GM19463 (cell line): ENCODE measurements around the gene ENPP6.
"Not testable (repeated sequence)": the region's sequence is repeated elsewhere in the genome, so short reads cannot be mapped to it uniquely, and the experiment has no call there.

Source experiments
- ATAC-seq: cut with Tn5 transposase; IDR thresholded peaks from one replicate; pipeline ENCODE4 v1.9.1; 2021; ENCODE audit warnings: mild to moderate bottlenecking, moderate library complexity; ENCODE audit not compliant: unreplicated experiment

ENPP6 gene

DNA sequence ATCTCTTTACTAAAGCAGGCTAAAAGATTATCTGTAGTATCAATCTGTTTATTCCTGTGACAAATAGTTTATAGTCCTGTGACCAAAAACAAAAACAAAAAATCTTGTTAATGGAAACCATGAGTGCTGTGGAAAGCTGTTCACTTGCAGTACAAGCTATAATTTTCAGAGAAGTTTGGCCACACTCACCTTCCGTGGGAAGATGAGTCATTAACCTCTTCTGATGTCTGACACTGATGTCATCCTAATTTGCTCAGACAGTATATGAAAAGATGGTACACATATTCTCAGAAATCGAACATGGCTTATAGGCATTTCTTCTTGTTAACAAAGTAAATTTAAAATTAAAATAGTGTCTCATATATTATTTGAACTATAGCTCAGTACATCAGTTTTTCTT lies 19.9 kb upstream of the ENPP6 start:
- ATAC-seq, result peak; percentile 54

DNA sequence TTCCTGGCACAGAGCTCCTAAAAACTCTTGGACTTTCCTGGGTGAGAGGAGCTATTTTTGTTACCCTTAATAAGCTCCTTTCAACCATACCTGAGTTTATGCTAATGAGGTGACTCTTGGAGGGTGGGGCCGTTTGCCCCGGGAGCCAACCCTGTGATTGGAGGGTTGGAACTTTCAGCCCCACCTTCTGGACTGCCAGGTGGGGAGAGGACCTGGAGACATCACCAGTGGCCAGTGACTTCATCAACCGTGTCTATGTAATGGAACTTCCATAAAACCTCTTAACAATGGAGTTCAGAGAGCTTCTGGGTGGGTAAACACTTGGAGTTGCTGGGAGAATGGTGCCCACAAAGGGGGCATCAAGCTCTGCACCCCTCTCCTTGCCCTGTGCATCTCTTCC lies 17.9 kb upstream of the ENPP6 start:
- no peak for ATAC-seq

DNA sequence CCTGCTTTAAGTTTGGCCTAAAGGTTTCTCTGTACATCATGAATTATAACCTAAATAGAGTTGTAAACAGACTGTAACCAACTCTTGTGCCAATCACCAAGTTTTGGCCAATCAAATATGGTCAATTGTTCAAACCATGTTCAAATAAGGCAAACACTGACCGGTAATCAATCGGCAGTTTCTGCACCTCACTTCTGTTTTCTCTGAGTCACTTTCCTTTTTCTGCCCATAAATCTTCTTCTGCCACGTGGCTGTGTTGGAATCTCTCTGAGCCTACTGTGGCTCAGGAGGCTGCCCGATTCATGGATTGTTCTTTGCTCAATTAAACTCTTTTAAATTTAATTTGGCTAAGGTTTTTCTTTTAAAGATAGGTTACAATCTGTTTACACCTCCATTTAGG lies 16.5 kb upstream of the ENPP6 start:
- no peak for ATAC-seq

GRCh38 chr4:184232975-184233374 lies 15.3 kb upstream of the ENPP6 start:
- ATAC-seq, result no peak

GRCh38 chr4:184232202-184232601 lies 14.5 kb upstream of the ENPP6 start:
- ATAC-seq, result no peak

GRCh38 chr4:184231573-184231972 lies 13.9 kb upstream of the ENPP6 start:
- no peak for ATAC-seq

- ATAC-seq, result no peak
These were observed 10.5 kb upstream of the ENPP6 start for GRCh38 chr4:184228056-184228705.

- no peak for ATAC-seq
These were observed 1.2 kb downstream of the ENPP6 start for GRCh38 chr4:184216515-184216914.

DNA sequence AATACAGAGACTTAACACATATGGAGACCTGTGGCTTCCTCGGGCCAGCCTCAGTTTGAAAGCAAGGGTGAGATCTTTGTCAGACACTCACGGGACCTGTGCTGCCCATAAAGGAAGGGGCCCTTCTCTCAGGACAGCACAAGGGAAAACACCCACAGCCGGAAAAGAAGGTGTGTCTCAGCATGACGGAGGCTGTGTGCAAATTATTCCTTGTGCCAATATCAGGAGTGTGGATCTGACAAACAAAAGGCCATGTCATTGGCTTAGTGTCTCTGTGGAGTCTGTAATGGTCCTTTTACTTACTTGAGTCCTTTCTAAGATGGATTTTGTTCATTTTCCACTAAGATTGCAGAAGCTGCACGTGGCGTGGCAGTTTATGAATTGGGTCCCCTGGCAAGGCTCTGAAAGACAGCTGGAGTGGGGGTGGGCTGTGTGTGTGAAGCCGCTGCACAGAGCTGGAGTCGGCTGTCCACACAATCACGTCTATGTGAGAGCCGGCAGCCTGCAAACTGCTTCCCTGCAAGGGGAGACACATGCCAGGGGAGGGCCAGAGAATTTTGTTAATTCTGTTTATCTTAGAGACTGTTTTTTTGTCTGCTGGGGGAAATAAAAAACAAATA lies 1.9 kb downstream of the ENPP6 start:
- ATAC-seq, result no peak

DNA sequence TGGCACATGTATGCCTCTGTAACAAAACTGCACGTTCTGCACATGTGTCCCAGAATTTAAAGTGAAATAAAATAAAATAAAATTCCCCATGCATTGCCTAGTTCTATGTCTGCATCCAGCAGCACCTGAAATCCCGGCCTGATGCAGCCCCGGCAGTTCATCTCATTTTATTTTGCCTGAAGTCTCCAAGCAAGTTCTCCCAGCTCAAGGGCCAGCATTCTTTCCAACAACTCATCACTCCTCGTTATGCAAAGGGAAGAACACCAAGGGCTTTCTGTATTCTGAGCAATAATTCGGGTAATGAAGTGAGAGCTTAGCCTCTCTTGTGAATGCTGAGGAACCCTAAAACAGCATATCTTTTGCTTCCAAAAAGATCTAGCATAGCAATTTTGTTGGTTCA lies 2.7 kb downstream of the ENPP6 start:
- ATAC-seq, result no peak

DNA sequence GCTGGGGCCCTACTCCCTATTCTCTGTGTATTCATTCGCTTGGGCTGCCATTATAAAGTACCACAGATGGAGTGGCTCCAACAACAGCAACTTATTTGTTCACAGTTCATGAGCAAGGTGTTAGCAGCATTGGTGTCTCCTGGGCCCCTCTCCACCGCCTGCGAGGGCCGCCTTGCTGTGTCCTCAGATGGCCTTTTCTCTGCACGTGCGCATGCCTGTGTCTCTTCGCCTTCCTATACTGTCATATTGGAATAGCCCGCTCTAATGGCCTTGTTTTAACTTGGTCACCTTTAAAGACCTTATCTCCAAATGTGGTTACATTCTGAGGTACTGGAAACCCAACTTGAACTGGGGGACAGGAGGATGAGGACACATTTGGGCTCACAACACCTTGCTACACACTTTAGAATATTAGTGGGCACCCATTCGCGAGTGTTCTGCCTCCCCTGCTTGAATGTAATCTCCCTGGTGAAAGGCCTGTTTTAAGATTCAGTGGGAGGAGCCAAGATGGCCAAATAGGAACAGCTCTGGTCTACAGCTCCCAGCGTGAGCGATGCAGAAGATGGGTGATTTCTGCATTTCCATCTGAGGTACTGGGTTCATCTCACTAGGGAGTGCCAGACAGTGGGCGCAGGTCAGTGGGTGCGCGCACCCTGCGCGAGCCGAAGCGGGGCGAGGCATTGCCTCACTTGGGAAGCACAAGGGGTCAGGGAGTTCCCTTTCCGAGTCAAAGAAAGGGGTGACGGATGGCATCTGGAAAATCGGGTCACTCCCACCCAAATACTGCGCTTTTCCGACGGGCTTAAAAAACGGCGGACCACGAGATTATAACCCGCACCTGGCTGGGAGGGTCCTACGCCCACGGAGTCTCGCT lies 9.7 kb downstream of the ENPP6 start:
- not testable (repeated sequence) for ATAC-seq

- ATAC-seq, result no peak
These were observed 12.4 kb downstream of the ENPP6 start for GRCh38 chr4:184205243-184205642.

DNA sequence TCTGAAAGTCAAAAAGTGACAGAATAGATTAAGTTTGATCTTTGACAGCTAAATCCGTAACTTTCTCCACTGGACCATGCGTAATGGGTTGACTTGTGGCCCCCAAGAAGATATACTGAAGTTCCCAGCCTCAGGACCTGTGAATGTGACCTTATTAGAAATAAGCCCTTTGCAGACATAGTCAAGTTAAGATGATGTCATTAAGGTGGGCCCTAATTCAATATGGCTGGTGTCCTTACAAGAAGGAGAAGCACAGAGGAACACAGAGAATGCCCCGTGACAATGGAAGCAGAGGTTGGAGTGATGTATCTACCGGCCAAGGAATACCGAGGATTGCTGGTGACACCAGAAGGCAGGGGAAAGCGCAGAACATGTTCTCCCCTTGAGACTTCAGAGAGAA lies 14.4 kb downstream of the ENPP6 start:
- no peak for ATAC-seq

GRCh38 chr4:184201179-184201578 lies 16.5 kb downstream of the ENPP6 start:
- ATAC-seq, result no peak

GRCh38 chr4:184200296-184200695 lies 17.4 kb downstream of the ENPP6 start:
- ATAC-seq, result no peak

DNA sequence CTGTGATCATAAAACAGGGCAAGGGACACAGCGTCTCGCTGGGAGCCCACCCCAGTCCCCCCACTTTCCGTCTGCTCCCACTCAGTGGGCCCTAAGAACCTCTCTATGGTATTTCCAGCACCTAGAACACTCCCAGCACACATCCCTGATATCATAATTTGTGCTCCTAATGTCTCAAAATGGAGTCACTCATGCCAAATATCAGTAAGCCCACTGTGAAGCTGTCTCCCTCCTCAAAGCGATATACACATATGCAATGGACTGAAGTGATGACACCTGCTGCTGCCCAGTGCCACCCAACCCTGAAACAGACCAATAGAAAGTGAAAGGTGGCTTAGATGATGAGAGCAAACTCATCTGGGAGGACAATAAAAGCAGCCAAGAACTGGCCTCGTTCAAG lies 17.9 kb downstream of the ENPP6 start:
- ATAC-seq, result no peak

DNA sequence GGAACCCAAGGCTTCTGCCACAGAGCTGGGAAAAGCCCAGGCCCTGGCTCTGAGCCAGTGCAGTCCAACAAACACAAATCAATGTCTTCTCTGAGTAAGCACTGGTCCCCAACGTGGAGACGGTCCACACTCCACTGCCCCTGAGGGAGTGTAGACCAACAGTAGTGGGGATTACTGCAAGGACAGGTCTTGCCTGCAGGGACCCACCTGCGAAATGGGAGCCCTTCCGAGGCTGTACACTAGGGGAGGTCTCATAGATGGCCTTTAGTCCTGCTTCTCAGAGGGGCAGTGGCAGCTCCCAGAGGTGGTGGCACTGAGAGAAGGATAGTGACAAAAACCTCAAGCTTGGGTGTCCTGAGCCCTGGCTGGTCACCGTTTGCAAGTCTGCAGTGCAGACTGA lies 19.5 kb downstream of the ENPP6 start:
- no peak for ATAC-seq

DNA sequence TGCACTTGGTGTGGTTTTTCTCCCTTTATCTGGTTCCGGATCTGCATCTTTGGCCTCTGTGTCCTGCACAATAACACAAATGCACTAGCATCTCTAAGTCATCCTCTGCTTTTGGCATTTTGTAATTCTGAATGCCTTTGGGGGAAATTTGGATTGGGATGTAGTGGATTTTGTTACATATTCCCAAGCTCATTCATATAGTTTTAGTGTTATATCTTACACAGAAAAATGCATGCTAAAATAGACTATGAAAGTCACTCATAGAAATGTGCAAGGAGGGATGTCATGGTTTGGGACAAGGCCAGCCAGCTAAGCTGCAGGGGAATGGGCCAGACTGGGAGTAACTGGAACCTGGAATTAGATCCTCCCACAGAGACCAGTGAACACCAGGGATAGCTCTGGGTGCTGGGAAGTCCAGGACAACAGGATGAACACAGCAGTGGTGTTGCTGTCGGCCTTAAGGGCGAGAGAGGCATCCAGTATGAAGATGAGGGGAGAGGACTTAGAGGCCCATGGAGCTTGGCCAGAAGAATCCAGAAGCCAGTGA lies 20.1 kb downstream of the ENPP6 start:
- no peak for ATAC-seq

DNA sequence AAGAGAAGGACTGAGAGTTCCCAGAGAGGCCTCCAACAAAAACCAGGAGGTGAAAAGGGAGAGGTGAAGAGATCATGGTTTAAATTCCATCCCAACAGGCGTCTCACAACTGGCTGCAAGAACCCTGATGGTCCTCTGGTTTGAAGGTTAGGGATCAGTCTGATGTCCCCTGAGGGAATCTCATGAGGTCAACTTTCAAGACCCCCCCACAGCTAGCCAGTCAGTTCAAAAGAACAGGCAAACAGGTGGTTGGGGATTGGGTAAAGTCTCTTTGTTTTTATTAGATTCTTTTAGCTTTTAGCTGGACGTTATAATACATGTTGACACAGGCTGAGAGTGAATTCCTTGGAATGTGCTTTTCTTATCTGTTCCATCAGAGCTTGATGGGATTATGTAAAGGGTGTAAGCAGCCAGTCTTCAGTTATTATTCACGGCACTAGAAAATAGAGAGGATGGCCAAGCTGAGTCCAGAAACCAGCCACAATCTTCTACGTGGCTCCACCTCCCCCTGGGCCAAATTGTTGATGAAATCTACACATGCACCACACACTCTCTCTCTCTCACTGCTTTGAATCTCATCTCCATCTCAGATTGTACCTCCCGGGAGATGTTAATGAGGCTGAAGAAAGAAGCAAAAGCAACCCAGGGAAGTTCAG lies 20.8 kb downstream of the ENPP6 start:
- no peak for ATAC-seq

- ATAC-seq, result no peak
These were observed 23.8 kb downstream of the ENPP6 start for GRCh38 chr4:184193556-184194525.
